Activated effector memory CD4-positive, alpha-beta T cell treated with Interleukin-2 at 50 U/mL for 16 hours (primary cell): ENCODE measurements around the gene MUC3A.

Experiments
- DNase-seq: peaks from one replicate; pipeline ENCODE4 v3.0.0-alpha.2; 2020

MUC3A gene

GRCh38 chr7:100946111-100946510 is 3.2 kb upstream of the MUC3A start:
- no peak for DNase-seq

GRCh38 chr7:100946766-100947365 is 2.5 kb upstream of the MUC3A start:
- DNase-seq = no peak

DNA sequence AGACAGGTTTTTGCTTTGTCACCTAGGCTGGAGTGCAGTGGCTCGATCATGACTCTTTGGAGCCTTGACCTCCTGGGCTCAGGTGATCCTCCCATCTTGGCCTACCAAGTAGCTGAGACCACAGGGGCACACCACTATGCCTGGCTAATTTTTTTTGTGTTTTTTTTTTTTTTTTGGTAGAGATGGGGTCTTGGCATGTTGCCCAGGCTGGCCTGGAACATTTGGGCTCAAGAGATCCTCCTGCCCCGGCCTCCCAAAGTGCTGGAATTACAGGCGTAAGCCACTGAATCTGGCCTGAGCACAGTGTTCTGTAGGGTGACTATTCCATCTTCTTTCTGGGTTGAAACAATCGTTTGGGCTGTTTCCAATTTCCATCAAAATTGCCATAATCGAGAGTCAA is 1.5 kb upstream of the MUC3A start:
- no peak for DNase-seq

- DNase-seq = no peak
Observed at GRCh38 chr7:100949933-100950443, 654 bp downstream of the MUC3A start.

- no peak for DNase-seq
Observed at GRCh38 chr7:100951172-100951571, 1.8 kb downstream of the MUC3A start.

DNA sequence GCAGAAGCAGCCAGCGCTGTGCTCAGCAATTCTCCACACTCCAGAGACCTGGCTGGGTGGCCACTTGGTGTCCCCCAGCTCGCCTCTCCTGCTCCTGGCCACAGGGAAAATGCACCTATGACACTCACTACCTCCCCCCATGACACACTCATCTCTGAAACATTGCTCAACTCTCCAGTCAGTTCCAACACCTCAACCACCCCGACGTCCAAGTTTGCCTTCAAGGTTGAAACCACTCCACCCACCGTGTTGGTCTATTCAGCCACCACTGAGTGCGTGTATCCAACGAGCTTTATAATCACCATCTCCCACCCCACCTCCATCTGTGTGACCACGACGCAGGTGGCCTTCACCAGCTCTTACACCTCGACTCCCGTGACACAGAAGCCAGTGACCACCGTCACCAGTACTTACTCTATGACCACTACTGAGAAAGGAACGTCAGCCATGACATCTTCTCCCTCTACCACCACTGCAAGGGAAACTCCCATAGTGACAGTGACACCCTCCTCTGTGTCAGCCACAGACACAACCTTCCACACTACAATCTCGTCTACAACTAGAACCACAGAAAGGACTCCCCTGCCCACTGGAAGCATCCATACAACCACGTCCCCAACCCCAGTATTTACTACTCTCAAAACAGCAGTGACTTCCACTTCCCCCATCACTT is 2.7 kb downstream of the MUC3A start:
- no peak for DNase-seq

GRCh38 chr7:100952641-100953040 is 3.3 kb downstream of the MUC3A start:
- no peak for DNase-seq

DNA sequence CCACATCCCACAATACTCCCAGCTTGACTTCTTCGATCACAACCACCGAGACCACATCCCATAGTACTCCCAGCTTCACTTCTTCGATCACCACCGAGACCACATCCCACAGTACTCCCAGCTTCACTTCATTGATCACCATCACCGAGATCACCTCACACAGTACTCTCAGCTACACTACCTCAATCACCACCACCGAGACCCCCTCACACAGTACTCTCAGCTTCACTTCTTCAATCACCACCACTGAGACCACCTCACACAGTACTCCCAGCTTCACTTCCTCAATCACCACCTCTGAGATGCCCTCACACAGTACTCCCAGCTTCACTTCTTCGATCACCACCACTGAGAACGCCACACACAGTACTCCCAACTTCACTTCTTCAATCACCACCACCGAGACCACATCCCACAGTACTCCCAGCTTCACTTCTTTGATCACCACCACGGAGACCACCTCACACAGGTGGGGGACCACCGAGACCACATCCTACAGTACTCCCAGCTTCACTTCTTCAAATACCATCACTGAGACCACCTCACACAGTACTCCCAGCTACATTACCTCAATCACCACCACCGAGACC is 8.6 kb downstream of the MUC3A start:
- DNase-seq = no peak

DNA sequence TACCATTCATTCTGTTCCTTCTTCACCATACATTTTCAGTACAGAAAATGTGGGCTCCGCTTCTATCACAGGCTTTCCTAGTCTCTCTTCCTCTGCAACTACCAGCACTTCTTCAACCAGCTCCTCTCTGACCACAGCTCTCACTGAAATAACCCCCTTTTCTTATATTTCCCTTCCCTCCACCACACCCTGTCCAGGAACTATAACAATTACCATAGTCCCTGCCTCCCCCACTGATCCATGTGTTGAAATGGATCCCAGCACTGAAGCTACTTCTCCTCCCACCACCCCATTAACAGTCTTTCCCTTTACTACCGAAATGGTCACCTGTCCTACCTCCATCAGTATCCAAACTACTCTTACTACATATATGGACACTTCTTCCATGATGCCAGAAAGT is 10.6 kb downstream of the MUC3A start:
- no peak for DNase-seq

DNA sequence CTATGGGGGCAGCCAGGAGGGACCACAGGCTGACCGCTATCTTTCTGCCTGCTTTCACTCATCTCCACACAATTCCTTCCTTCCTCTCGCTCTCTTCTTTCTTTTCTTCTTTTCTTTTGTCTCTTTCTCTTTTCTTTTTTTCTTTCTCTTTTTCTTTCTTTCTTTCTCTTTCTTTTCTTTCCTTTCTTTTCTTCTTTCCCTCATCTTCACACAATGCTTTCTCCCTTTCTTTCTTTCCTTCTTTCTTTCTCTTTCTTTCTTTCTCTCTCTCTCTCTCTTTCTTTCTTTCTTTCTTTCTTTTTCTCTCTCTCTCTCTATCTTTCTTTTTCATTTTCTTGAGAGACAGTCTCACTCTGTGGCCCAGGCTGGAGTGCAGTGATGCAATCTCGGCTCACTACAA is 13.2 kb downstream of the MUC3A start:
- DNase-seq = no peak

- DNase-seq = no peak
Observed at GRCh38 chr7:100963386-100963785, 14.1 kb downstream of the MUC3A start.

DNA sequence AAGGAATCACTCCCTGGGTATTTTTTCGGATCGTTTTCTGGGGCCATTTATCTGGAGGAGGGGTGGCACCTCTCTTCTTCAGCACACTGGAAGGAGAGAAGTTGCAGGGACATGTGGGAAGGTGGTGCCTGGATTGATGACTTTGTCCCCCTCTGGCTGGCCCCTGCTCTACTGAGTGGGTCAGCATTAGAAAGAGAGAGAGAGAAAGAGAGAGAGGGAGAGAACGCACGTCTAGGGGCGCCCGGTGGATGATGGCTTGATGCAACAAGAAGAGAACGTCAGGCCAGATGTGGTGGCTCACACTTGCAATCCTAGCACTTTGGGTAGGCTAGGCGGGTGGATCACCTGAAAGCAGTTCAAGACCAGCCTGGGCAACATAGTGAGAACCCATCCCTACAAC is 14.5 kb downstream of the MUC3A start:
- DNase-seq = no peak

DNA sequence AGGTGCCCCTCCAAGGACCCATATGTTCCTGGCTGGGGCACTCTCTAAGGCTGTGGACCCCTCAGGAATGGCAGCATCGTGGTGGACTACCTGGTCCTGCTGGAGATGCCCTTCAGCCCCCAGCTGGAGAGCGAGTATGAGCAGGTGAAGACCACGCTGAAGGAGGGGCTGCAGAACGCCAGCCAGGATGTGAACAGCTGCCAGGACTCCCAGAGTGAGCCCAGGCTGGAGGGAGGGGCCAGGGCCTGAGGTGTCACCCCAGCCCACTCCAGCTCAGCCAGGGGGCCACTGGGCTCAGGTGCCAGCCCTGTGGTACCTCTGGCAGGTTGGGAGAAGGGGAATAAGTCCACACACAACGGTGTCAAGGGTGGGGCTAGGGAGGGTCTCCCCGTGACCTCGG is 15.3 kb downstream of the MUC3A start:
- no peak for DNase-seq

DNA sequence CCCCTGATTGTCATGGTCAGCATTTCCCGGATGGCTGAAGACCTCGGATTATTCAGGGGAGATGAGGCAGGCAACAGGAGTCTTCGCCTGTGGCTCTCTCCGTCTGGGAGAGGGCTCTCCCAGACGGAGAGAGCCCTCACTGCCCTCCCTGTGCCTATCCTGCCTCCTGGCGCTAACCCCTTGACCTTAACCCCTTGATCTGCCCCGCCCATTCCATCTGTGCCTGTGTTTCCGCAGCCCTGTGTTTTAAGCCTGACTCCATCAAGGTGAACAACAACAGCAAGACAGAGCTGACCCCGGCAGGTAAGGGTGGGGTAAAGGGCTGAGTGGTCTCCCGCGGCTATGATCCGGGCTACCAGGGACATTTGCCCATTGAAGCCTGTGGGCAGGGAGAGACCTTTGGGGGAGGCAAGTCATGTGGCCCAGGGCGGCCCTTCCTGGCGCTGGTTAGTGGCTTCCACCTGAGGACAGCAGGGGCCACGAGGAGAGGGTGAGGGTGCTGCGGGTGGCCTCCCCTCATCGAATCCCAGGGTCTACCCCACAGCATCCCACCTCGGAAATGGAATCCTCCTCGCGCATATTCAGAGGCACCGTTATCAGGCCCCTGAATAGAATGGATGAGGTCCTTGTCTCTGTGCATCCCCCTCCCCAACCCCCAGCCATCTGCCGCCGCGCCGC is 15.8 kb downstream of the MUC3A start:
- DNase-seq = no peak

- peak; percentile 61 for DNase-seq
Observed at GRCh38 chr7:100965723-100966541, 16.6 kb downstream of the MUC3A start.

GRCh38 chr7:100966542-100967291 is 17.4 kb downstream of the MUC3A start:
- no peak for DNase-seq

DNA sequence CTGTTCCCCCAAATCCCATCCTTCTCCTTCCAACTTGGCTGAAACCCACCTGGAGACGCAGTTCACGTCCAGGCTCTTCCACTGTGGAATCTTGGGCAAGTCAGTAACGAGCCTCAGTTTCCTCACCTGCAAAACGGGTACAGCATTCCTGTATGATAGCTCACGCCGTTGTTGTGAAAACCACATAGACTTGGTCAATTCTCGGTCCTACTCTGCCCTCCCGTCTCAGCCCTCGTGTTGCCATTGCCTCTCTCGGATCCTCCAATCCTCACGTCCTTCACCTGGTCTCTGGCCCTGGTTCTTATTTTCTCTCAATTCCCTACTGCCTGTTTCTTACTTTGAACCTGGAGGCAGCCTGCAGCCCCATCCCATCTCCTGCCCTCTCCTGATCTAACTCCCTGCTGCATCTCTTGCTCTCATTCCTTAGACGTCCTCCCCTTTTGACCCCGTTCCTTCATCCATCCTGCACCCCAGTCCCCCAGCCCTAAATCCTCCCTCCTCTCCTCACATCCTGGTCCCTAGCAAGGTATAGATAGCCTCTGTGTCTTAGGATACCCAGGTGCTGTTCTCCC is 18.0 kb downstream of the MUC3A start:
- no peak for DNase-seq

DNA sequence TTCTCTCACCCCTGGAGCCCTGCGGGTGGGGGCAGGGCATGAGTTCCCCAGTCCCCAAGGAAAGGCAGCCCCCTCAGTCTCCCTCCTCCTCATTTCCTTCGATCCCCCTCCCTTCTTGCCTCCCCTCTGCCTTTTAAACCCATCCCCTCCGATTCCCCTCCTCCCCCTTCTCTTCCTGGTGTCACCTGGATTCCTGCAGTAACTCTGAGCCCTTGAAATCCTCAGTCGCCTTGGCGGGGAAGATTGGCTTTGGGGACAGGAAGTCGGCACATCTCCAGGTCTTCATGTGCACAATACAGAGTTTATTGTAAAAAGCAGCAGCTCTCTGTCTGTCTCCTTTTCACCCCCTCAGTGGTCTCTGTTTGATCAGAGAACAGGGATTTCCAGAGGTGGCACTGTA is 18.7 kb downstream of the MUC3A start:
- no peak for DNase-seq

DNA sequence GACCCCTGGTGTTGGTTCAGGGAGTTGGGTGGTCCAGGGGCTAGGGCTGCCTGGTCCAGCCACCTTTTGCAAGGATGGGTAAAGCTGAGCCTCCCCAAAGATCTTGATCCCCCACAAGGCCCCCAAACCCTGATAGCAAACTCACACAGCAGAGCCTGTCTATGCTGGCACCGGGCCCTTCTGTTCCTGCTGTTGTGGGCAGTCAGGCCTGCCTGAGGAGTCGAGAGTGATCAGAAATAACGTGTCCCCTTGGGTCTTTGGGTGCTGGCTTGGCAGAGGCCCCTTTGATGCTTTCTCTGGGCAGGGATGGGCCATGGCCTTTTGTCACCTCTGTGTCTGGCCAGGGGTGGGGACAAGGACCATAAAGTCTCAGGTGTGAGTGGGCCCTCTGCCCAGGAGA is 19.3 kb downstream of the MUC3A start:
- no peak for DNase-seq

GRCh38 chr7:100969066-100969615 is 19.8 kb downstream of the MUC3A start, which contains the start of gene MUC12:
Gene MUC12 (plus strand): TSS chr7:100969565. CDS start chr7:100969623, 58 bp downstream.
- no peak for DNase-seq
